Osteoblast (primary cell): ENCODE measurements around the gene TMEM129. TPM values are rescaled to one million over a fixed set of nuclear protein-coding genes. Genes with fewer than 3 reads are reported as not detected.

Experiments
- DNase-seq: peaks from one replicate; pipeline ENCODE4 v3.0.0; 2011; ENCODE audit warnings: low spot score, mixed read lengths; ENCODE audit not compliant: insufficient read length; ENCODE audit errors: missing footprints
- H2AFZ ChIP-seq: 2 replicates; pipeline ENCODE4 v1.6.0; 2011; ENCODE audit warnings: mild to moderate bottlenecking, low read length
- H3K27ac ChIP-seq: 2 replicates; pipeline ENCODE4 v1.5.1; 2011; ENCODE audit warnings: mild to moderate bottlenecking, low read depth, low read length, moderate library complexity
- H3K27me3 ChIP-seq: 2 replicates; pipeline ENCODE4 v1.6.0; 2012; ENCODE audit warnings: mild to moderate bottlenecking, control low read depth, inconsistent platforms, low read length, moderate library complexity; ENCODE audit not compliant: insufficient read depth
- H3K36me3 ChIP-seq: 2 replicates; pipeline ENCODE4 v1.5.1; 2011; ENCODE audit warnings: mild to moderate bottlenecking, low read length, control low read depth, moderate library complexity; ENCODE audit not compliant: insufficient read depth
- H3K4me1 ChIP-seq: 2 replicates; pipeline ENCODE4 v1.5.1; 2011; ENCODE audit warnings: mild to moderate bottlenecking, low read length, control low read depth, moderate library complexity; ENCODE audit not compliant: insufficient read depth
- H3K4me2 ChIP-seq: 2 replicates; pipeline ENCODE4 v1.6.0; 2011; ENCODE audit warnings: mild to moderate bottlenecking, low read length; ENCODE audit not compliant: insufficient read depth
- H3K4me3 ChIP-seq: fragments of 200-600 bp; sonication (generic); 3 replicates; pipeline ENCODE4 v1.5.1; 2012; ENCODE audit warnings: mild to moderate bottlenecking, low read length, inconsistent platforms; ENCODE audit not compliant: insufficient read depth
- H3K79me2 ChIP-seq: 2 replicates; pipeline ENCODE4 v1.6.0; 2012; ENCODE audit warnings: mild to moderate bottlenecking, low read length, control low read depth, inconsistent platforms; ENCODE audit not compliant: insufficient read depth
- H3K9me3 ChIP-seq: 2 replicates; pipeline ENCODE4 v1.5.1; 2011; ENCODE audit warnings: low read depth, low read length, control low read depth
- H4K20me1 ChIP-seq: 2 replicates; pipeline ENCODE4 v1.6.0; 2012; ENCODE audit warnings: mild to moderate bottlenecking, low read length, control low read depth; ENCODE audit not compliant: insufficient read depth
- CTCF ChIP-seq: IDR thresholded peaks from 2 replicates; pipeline ENCODE4 v1.5.1; 2011; ENCODE audit warnings: mild to moderate bottlenecking, low read depth, low read length, moderate library complexity; ENCODE audit errors: extremely low read depth
- total RNA-seq: library from RNA; depleted of rRNA; stranded (reverse); fragments of >200 nt; gene quantifications from 2 replicates; pipeline ENCODE4 v1.2.3, GENCODE V29; 2012

Gene TMEM129
- total RNA-seq, 1 donor, result 38.0 TPM

DNA sequence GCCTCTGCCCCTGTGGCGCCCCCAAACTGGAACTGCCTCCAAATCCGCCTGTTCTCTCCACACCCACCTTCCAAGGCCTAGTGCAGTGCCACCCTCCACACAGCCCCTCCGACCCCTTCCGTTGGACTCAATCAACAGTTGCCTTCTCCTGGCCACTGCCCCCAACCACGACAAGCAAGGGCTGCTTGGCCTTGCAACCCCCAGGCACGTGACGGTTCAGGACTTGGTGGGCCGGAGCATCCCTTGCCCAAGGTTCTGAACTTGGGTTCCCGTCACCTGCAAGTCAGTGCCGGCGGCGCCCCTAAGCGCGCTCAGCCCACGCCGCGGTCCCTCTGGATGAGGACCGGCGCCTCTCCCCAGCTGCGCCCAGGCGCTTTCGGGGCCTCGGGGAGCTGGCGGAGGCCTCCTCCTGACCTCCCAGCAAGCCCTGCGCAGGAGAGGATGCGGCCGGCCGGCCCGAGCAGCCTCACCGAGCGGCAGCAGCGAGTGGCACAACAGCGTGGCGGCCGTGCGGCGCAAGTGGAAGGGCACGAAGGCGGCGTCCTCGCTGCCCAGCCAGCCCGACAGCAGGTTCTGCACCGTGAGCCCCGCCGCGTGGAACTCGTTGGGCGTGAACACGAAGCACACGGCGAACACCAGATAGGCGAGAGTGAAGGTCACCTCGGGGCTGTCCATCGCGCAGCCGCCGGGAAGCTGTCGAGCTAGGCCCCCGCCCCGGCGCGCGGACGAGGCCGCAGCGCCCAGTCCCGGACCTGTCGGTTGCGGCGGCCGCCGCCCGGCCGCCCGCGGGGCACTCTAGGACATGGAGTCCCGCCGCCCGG, 750 bp downstream of the TMEM129 start:
- H3K27me3 ChIP-seq, result no peaks in the 10 kb centered on the region
- DNase-seq, result peak; percentile 98
- no peak for TF ChIP-seq CTCF
- H3K4me3 ChIP-seq, result peak overlapping the region; percentile 84
- peaks cover 82% of the 10 kb centered on the region for H3K79me2 ChIP-seq
- H3K27ac ChIP-seq, result peak overlapping the region; percentile 61
- H2AFZ ChIP-seq, result peak overlapping the region; percentile 83
- H3K4me2 ChIP-seq, result peak overlapping the region; percentile 98
- H3K4me1 ChIP-seq, result peaks cover 26% of the 10 kb centered on the region
- peaks cover 25% of the 10 kb centered on the region for H3K36me3 ChIP-seq
- peaks cover 34% of the 10 kb centered on the region for H4K20me1 ChIP-seq
- no peaks in the 10 kb centered on the region for H3K9me3 ChIP-seq

GRCh38 chr4:1718095-1718850, 2.9 kb downstream of the TMEM129 start:
- H3K79me2 ChIP-seq, result peaks cover 68% of the 10 kb centered on the region
- no peaks in the 10 kb centered on the region for H3K27me3 ChIP-seq
- peaks cover 19% of the 10 kb centered on the region for H3K36me3 ChIP-seq
- no peak for TF ChIP-seq CTCF
- H3K27ac ChIP-seq, result no peak overlapping the region
- H3K4me1 ChIP-seq, result peaks cover 29% of the 10 kb centered on the region
- H4K20me1 ChIP-seq, result peaks cover 39% of the 10 kb centered on the region
- no peaks in the 10 kb centered on the region for H3K9me3 ChIP-seq
- H3K4me3 ChIP-seq, result no peak overlapping the region
- H2AFZ ChIP-seq, result no peak overlapping the region
- no peak overlapping the region for H3K4me2 ChIP-seq
- peak; percentile 80 for DNase-seq

DNA sequence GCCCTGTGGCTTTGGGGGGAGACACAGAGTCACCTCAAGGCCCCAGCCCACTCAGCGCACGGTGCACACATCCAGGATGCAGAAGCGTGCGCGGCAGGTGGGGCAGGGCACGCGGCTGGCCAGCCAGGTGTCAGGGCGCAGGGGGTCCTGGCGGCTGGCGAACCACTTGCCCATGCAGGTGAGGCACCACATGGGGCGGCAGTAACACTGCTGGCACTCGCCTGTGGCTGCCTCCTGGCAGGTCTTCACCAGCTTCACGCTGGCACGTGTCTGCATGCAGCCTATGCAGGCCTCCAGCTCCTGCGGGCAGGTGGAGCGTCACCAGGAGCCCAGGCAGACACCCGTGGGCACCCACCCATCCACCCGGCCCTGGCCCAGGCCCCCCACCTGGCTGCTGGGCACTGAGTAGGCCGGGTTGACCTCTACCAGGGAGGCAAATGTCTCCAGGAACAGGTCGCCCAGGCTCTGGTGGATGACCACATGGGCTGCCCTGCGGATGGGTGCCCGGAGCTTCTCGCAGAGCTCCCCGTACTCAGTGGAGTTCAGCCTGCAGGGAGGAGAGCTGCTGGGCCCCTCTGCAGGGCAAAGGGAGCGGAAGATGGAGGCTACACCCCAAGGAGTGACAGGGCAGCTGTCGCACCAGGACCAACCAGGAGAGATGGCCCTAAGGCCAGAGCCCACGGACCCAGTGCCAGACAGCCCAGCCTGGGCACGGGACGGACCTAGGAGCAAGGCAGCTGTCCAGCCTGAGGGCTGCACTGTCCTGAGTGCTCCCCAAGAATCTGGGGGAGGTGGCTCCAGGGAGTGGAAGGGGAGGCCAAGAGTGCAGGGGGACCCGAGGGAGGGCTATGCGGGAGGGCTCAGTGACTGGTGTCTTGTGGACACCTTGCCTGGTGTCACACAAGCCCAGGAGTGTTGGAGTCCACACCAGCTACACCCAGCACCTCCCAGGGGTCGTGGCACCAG, 3.7 kb downstream of the TMEM129 start:
- no peak for TF ChIP-seq CTCF
- peaks cover 24% of the 10 kb centered on the region for H3K4me1 ChIP-seq
- H3K27ac ChIP-seq, result no peak overlapping the region
- H3K27me3 ChIP-seq, result no peaks in the 10 kb centered on the region
- no peaks in the 10 kb centered on the region for H3K9me3 ChIP-seq
- H2AFZ ChIP-seq, result no peak overlapping the region
- H3K4me2 ChIP-seq, result no peak overlapping the region
- peaks cover 15% of the 10 kb centered on the region for H3K36me3 ChIP-seq
- H3K4me3 ChIP-seq, result no peak overlapping the region
- peaks cover 35% of the 10 kb centered on the region for H4K20me1 ChIP-seq
- peaks cover 65% of the 10 kb centered on the region for H3K79me2 ChIP-seq
- DNase-seq, result peak; percentile 52
